SU-DHL-6 (cell line): Measurements from ENCODE around the gene SGMS2.
"Not testable (repeated sequence)": the region's sequence is repeated elsewhere in the genome, so short reads cannot be mapped to it uniquely, and the experiment has no call there.

Experiments
- H2AFZ ChIP-seq: fragments of 200-600 bp; sonication (generic); 2 replicates; pipeline ENCODE4 v1.6.1; 2014; ENCODE audit warnings: low read depth, mild to moderate bottlenecking, moderate library complexity, mixed read lengths, antibody characterized with exemption, low read length; ENCODE audit not compliant: severe bottlenecking
- H3F3A ChIP-seq: fragments of 200-600 bp; shearing (Covaris generic); 2 replicates; pipeline ENCODE4 v1.6.0; 2016; ENCODE audit warnings: antibody characterized with exemption, mild to moderate bottlenecking; ENCODE audit not compliant: insufficient read depth
- H3K27ac ChIP-seq: fragments of 200-600 bp; sonication (generic); 2 replicates; pipeline ENCODE4 v1.5.1; 2016; ENCODE audit warnings: low read depth, mild to moderate bottlenecking, low read length, moderate library complexity, mixed read lengths
- H3K27me3 ChIP-seq: fragments of 200-600 bp; sonication (generic), shearing (Covaris generic); 2 replicates; pipeline ENCODE4 v1.6.0; 2014; ENCODE audit warnings: mild to moderate bottlenecking, low read length
- H3K36me3 ChIP-seq: fragments of 200-600 bp; sonication (generic); 2 replicates; pipeline ENCODE4 v1.6.1; 2014; ENCODE audit warnings: mild to moderate bottlenecking, low read length, mixed read lengths
- H3K4me2 ChIP-seq: fragments of 300-600, 200-600 bp; shearing (Covaris generic), sonication (generic); 2 replicates; pipeline ENCODE4 v1.6.0; 2014; ENCODE audit warnings: low read length, low read depth, mild to moderate bottlenecking; ENCODE audit not compliant: poor library complexity, severe bottlenecking
- H3K4me3 ChIP-seq: fragments of 200-600 bp; sonication (generic); 2 replicates; pipeline ENCODE4 v1.5.1; 2014; ENCODE audit warnings: antibody characterized with exemption, low read length, mild to moderate bottlenecking, mixed read lengths; ENCODE audit not compliant: insufficient read depth, poor library complexity, severe bottlenecking
- H3K79me2 ChIP-seq: fragments of 200-600 bp; sonication (generic); 2 replicates; pipeline ENCODE4 v1.6.1; 2014; ENCODE audit warnings: mild to moderate bottlenecking, low read length, moderate library complexity; ENCODE audit not compliant: insufficient read depth
- H3K9ac ChIP-seq: fragments of 200-600 bp; sonication (generic); 2 replicates; pipeline ENCODE4 v1.7.0; 2014; ENCODE audit warnings: mild to moderate bottlenecking, low read length
- H3K9me2 ChIP-seq: fragments of 200-600 bp; sonication (generic); replicated peaks from 2 replicates; pipeline ENCODE4 v1.6.1; 2014; ENCODE audit warnings: low read length; ENCODE audit not compliant: insufficient read depth
- H3K9me3 ChIP-seq: fragments of 200-600 bp; sonication (generic); 2 replicates; pipeline ENCODE4 v1.6.1; 2014; ENCODE audit warnings: low read length, mixed read lengths; ENCODE audit not compliant: insufficient read depth
- H4K20me1 ChIP-seq: fragments of 200-600 bp; sonication (generic); 2 replicates; pipeline ENCODE4 v1.6.1; 2014; ENCODE audit warnings: low read depth, mild to moderate bottlenecking, antibody characterized with exemption, low read length, moderate library complexity, mixed read lengths
- EZH2phosphoT487 ChIP-seq: fragments of 200-600 bp; sonication (generic), shearing (Covaris generic); conservative IDR thresholded peaks from 2 replicates; pipeline ENCODE4 v1.6.1; 2018; ENCODE audit warnings: mild to moderate bottlenecking, antibody characterized with exemption, low read length, moderate library complexity, mixed read lengths
- TF ChIP-seq, protein P1 (sequence below): fragments of 200-600 bp; sonication (generic); IDR thresholded peaks from one replicate; pipeline ENCODE4 v1.5.1; 2017; ENCODE audit warnings: antibody characterized with exemption, mild to moderate bottlenecking, low read length, moderate library complexity; ENCODE audit not compliant: insufficient read depth, poor library complexity, severe bottlenecking

Gene SGMS2

DNA sequence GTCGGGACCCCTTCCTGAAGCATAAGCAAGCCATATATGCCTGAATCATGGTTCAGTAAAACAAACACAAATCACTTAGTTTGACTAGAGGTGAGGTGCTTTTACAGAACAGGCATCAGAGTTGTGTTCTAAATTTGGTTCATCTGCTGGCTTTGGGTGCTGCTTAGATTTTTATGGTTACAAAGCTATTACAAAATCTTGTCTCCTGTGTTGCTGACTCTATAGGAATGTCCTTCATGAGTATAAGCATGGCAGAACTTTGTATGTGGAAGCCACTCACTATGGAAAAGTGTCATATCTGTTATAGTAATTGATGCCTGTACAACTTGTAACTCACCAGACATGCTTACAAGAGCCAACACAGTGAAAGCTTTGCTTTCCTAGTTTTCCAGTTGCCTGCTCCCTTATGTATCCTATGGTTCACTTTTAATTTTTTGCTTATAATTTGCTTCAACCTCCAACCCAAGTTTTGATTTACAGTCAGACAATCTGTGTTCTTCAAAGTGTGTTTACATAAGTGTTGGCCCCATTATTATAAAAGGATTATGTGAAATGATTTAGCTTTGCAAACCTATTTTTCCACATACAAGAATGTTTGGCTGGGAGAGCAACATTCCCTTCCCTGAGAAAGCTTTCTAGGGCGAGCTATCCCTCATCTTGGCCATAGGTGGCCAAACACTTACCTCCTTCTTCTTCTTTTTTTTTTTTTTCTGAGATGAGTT is 76.6 kb downstream of the SGMS2 start:
- Histone ChIP-seq H3K4me2 (no peak overlapping the region), H3K79me2 (no peaks in the 10 kb centered on the region), H3K27me3 (no peaks in the 10 kb centered on the region), H3F3A (no peaks in the 10 kb centered on the region), H3K27ac (no peak overlapping the region), H3K4me3 (no peak overlapping the region), H3K9me3 (no peaks in the 10 kb centered on the region), H3K9me2 (no peaks in the 10 kb centered on the region), H3K9ac (no peak overlapping the region), H4K20me1 (no peaks in the 10 kb centered on the region), H2AFZ (no peak overlapping the region), H3K36me3 (no peaks in the 10 kb centered on the region)
- TF ChIP-seq, protein P1, sequence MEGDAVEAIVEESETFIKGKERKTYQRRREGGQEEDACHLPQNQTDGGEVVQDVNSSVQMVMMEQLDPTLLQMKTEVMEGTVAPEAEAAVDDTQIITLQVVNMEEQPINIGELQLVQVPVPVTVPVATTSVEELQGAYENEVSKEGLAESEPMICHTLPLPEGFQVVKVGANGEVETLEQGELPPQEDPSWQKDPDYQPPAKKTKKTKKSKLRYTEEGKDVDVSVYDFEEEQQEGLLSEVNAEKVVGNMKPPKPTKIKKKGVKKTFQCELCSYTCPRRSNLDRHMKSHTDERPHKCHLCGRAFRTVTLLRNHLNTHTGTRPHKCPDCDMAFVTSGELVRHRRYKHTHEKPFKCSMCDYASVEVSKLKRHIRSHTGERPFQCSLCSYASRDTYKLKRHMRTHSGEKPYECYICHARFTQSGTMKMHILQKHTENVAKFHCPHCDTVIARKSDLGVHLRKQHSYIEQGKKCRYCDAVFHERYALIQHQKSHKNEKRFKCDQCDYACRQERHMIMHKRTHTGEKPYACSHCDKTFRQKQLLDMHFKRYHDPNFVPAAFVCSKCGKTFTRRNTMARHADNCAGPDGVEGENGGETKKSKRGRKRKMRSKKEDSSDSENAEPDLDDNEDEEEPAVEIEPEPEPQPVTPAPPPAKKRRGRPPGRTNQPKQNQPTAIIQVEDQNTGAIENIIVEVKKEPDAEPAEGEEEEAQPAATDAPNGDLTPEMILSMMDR = no peak
- no peak for TF ChIP-seq EZH2phosphoT487

DNA sequence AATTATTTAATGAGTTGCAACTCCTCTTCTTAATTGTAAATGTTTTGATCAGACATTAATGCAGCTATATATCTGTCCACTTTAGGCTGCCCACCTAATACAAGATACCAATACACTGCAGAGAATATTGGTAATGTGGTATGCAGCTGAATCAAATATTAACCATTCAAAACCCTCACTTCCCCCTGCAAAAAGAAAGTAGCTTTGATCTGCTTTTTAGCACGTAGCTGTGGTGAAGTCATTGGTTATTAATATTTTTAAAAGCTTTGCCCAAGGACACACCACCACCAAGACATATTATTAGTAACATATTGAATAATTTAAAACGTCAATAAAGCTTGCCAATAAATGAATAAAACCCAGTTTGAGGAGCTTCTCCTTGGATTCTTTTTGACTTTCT is 78.0 kb downstream of the SGMS2 start:
- H3K4me3 ChIP-seq = no peak overlapping the region
- H3K9ac ChIP-seq = no peak overlapping the region
- no peaks in the 10 kb centered on the region for H3K9me3 ChIP-seq
- H3F3A ChIP-seq = no peaks in the 10 kb centered on the region
- H2AFZ ChIP-seq = no peak overlapping the region
- H3K79me2 ChIP-seq = no peaks in the 10 kb centered on the region
- H4K20me1 ChIP-seq = no peaks in the 10 kb centered on the region
- H3K27ac ChIP-seq = no peak overlapping the region
- no peak overlapping the region for H3K4me2 ChIP-seq
- no peaks in the 10 kb centered on the region for H3K27me3 ChIP-seq
- no peaks in the 10 kb centered on the region for H3K9me2 ChIP-seq
- no peaks in the 10 kb centered on the region for H3K36me3 ChIP-seq
- TF ChIP-seq EZH2phosphoT487 = no peak
- TF ChIP-seq, protein P1 = no peak

DNA sequence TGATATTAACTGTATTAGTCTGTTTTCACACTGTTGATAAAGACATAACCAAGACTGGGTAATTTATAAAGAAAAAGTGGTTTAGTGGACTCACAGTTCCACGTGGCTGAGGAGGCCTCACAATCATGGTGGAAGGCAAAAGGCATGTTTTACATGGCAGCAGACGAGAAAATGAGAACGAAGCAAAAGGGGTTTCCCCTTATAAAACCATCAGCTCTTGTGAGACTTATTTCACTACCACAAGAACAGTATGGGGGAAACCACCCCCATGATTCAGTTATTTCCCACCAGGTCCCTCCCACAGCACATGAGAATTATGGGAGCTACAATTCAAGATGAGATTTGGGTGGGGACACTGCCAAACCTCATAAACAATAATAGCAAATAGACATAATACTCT is 80.3 kb downstream of the SGMS2 start:
- not testable (repeated sequence) for H3K27ac ChIP-seq, H3K4me2 ChIP-seq, H3K4me3 ChIP-seq, H3K9me2 ChIP-seq, H3K36me3 ChIP-seq, H3K27me3 ChIP-seq, H3K9me3 ChIP-seq, H4K20me1 ChIP-seq, H3F3A ChIP-seq, H2AFZ ChIP-seq, H3K9ac ChIP-seq, H3K79me2 ChIP-seq

DNA sequence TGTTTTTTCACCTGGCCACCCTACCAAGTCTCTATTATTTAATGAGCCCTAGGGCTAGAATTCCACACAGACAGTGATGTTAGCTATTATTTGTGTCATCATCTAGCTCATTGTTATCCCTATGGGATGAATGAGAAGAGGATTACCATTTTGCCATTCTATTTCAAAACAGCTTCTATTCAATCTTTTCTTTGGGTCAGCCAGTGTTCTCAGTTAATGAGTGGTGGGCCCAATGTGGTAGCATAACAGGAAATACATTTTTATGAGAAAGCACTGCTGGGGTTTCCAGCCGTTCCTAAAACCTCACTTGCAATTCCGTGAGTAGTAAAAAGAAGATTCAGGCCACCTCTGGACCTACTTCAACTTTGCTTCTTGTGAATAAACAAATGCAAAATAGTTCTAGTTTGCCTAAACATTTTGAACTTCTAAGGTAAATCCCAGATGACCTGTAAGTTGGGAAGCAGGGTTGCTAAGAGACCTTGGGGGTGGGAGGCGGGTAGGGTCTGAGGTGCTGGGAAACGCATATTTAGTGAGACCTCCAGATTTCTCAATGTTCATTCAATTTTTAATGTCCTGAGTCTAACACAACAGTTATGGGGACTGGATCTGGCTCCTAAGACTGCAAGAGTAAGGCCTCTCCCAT is 81.8 kb downstream of the SGMS2 start:
- H3K27ac ChIP-seq = no peak overlapping the region
- no peak overlapping the region for H2AFZ ChIP-seq
- H3K4me2 ChIP-seq = no peak overlapping the region
- H3K4me3 ChIP-seq = no peak overlapping the region
- no peak overlapping the region for H3K9ac ChIP-seq
- no peaks in the 10 kb centered on the region for H3K9me2 ChIP-seq
- H3K27me3 ChIP-seq = no peaks in the 10 kb centered on the region
- no peaks in the 10 kb centered on the region for H3F3A ChIP-seq
- H3K36me3 ChIP-seq = no peaks in the 10 kb centered on the region
- H3K79me2 ChIP-seq = no peaks in the 10 kb centered on the region
- no peaks in the 10 kb centered on the region for H3K9me3 ChIP-seq
- TF ChIP-seq, protein P1 = no peak
- no peak for TF ChIP-seq EZH2phosphoT487
- no peaks in the 10 kb centered on the region for H4K20me1 ChIP-seq
